Endothelial cell of umbilical vein (primary cell): ENCODE results near the gene PEX5L. TPM values are rescaled to one million over a fixed set of nuclear protein-coding genes. Genes with fewer than 3 reads are reported as not detected.

ENCODE experiments used
- BruUV-seq: library from RNA; stranded (reverse); fragments of 400-500 nt; replicated peaks from 2 replicates; lab custom pipeline; 2021; lab: Mats Ljungman, UMichigan
- CTCF ChIA-PET: fragments of 300-600, 350-600 bp; sonication (Branson Sonifier 250); formaldehyde crosslinking; loops from one replicate; lab custom pipeline; 2021; ENCODE audit warnings: antibody characterized with exemption, inconsistent platforms; lab: Charles Lee
- POLR2A ChIA-PET: fragments of 300-600, 350-600 bp; sonication (Branson Sonifier 250); formaldehyde crosslinking; loops from one replicate; lab custom pipeline; 2021; ENCODE audit warnings: antibody characterized with exemption, inconsistent platforms; lab: Charles Lee
- DNase-seq: peaks from one replicate; pipeline ENCODE4 v3.0.0-alpha.2; 2011; ENCODE audit warnings: low read depth, low spot score
- FAIRE-seq: peaks from 2 replicates; lab custom pipeline; 2011; peaks lifted over from hg19 to GRCh38; lab: Jason Lieb, UNC
- H2AFZ ChIP-seq: 2 replicates; pipeline ENCODE4 v1.6.0; 2012; ENCODE audit warnings: low read depth, low read length, control low read depth, inconsistent platforms
- H3K27ac ChIP-seq: 2 replicates; pipeline ENCODE4 v1.5.1; 2011; ENCODE audit warnings: low read depth, mild to moderate bottlenecking, control low read depth, low read length, moderate library complexity; ENCODE audit not compliant: insufficient read depth
- H3K27me3 ChIP-seq, 2 experiments: 2 replicates each; pipeline versions ENCODE4 v1.6.0 to v1.6.1; 2011; ENCODE audit warnings: low read length in 2 of 2, mixed read lengths in 1 of 2; ENCODE audit not compliant: control insufficient read depth in 2 of 2, insufficient read depth in 2 of 2
- H3K36me3 ChIP-seq, 2 experiments: 2 replicates in 1 of 2; 3 replicates in 1 of 2; pipeline ENCODE4 v1.5.1; 2011; ENCODE audit warnings: low read length in 2 of 2, mild to moderate bottlenecking in 1 of 2, moderate library complexity in 1 of 2; ENCODE audit not compliant: control insufficient read depth in 2 of 2, insufficient read depth in 2 of 2; ENCODE audit errors: extremely low read depth in 1 of 2
- H3K4me1 ChIP-seq: 3 replicates; pipeline ENCODE4 v1.5.1; 2011; ENCODE audit warnings: mild to moderate bottlenecking, low read length; ENCODE audit not compliant: control insufficient read depth, insufficient read depth; ENCODE audit errors: extremely low read depth
- H3K4me2 ChIP-seq: 2 replicates; pipeline ENCODE4 v1.6.1; 2011; ENCODE audit warnings: low read length, control low read depth, mixed read lengths; ENCODE audit not compliant: insufficient read depth
- H3K4me3 ChIP-seq, 3 experiments: fragments of 200-600 bp in 1 of 3; sonication (generic), shearing (Covaris generic) in 1 of 3; replicated peaks in 1 of 3; 2 replicates each; pipeline ENCODE4 v1.5.1; 2011 to 2016; ENCODE audit warnings: control low read depth in 3 of 3, low read length in 3 of 3, mild to moderate bottlenecking in 2 of 3, inconsistent platforms in 1 of 3, low read depth in 1 of 3, moderate library complexity in 1 of 3; ENCODE audit not compliant: insufficient read depth in 1 of 3
- H3K79me2 ChIP-seq: 2 replicates; pipeline ENCODE4 v1.6.0; 2012; ENCODE audit warnings: low read length, inconsistent platforms; ENCODE audit not compliant: control insufficient read depth, insufficient read depth
- H3K9ac ChIP-seq: replicated peaks from 2 replicates; pipeline ENCODE3; 2011; ENCODE audit warnings: low read length, control low read depth; ENCODE audit not compliant: insufficient read depth; ENCODE audit errors: extremely low read depth
- H3K9me1 ChIP-seq: replicated peaks from 3 replicates; pipeline ENCODE4 v1.6.0; 2011; ENCODE audit warnings: mild to moderate bottlenecking, low read length; ENCODE audit not compliant: control insufficient read depth, insufficient read depth; ENCODE audit errors: extremely low read depth
- H3K9me3 ChIP-seq: replicated peaks from 2 replicates; pipeline ENCODE4 v1.5.1; 2012; ENCODE audit warnings: low read length, inconsistent platforms; ENCODE audit not compliant: control insufficient read depth, insufficient read depth
- H4K20me1 ChIP-seq: replicated peaks from 2 replicates; pipeline ENCODE3; 2011; ENCODE audit warnings: mild to moderate bottlenecking, low read length; ENCODE audit not compliant: control insufficient read depth, insufficient read depth; ENCODE audit errors: extremely low read depth
- CTCF ChIP-seq, 2 donors: IDR thresholded peaks; 1 replicate in 1 of 2; 2 replicates in 1 of 2; pipeline ENCODE4 v1.5.1; 2011; ENCODE audit warnings: low read length in 2 of 2, mild to moderate bottlenecking in 2 of 2, moderate library complexity in 2 of 2, control low read depth in 1 of 2, inconsistent platforms in 1 of 2, low read depth in 1 of 2; ENCODE audit not compliant: insufficient read depth in 1 of 2; ENCODE audit errors: extremely low read depth in 1 of 2
- EZH2 ChIP-seq: IDR thresholded peaks from 2 replicates; pipeline ENCODE4 v1.6.1; 2012; ENCODE audit warnings: borderline replicate concordance, low read depth, mild to moderate bottlenecking, moderate library complexity, low read length, inconsistent platforms; ENCODE audit not compliant: severe bottlenecking
- FOS ChIP-seq: IDR thresholded peaks from 2 replicates; pipeline ENCODE4 v1.6.1; 2011; ENCODE audit warnings: mild to moderate bottlenecking, low read length, moderate library complexity, borderline replicate concordance; ENCODE audit not compliant: insufficient read depth
- GATA2 ChIP-seq: IDR thresholded peaks from 2 replicates; pipeline ENCODE4 v1.7.0; 2011; ENCODE audit warnings: low read depth, mild to moderate bottlenecking, moderate library complexity, mixed read lengths, low read length; ENCODE audit not compliant: insufficient read length, insufficient read depth
- JUN ChIP-seq: IDR thresholded peaks from 2 replicates; pipeline ENCODE4 v1.6.1; 2011; ENCODE audit warnings: borderline replicate concordance, low read depth; ENCODE audit not compliant: insufficient read length, insufficient read depth
- MYC ChIP-seq: IDR thresholded peaks from one replicate; pipeline ENCODE4 v1.6.1; 2011; ENCODE audit warnings: mild to moderate bottlenecking, low read depth, low read length
- POLR2A ChIP-seq: IDR thresholded peaks from 2 replicates; pipeline ENCODE4 v1.6.1; 2012; ENCODE audit warnings: low read depth, mild to moderate bottlenecking, control low read depth, low read length
- dilution Hi-C: fragments of 300-500 bp; cut with MboI; formaldehyde crosslinking; loops from one replicate; pipeline ENCODE4 v1.15.0; 2019; ENCODE audit warnings: low sequenced_read_pairs; ENCODE audit not compliant: extremely low pct_ligation_motif_present
- intact Hi-C: fragments of 100-400 bp; cut with micrococcal nuclease; formaldehyde crosslinking; loops from one replicate; pipeline ENCODE4 v1.10.0; 2022
- polyA plus RNA-seq, 4 experiments: library from polyadenylated mRNA; depleted of rRNA in 3 of 4; stranded (reverse) in 3 of 4; unstranded in 1 of 4; fragments of >200 nt; gene quantifications; 2 replicates each; pipeline versions ENCODE4 v1.2.1 to v1.2.3, GENCODE V29; 2011 to 2012; ENCODE audit warnings: missing spikeins in 1 of 4
- total RNA-seq: library from RNA; stranded (reverse); gene quantifications from 2 replicates; pipeline ENCODE4 v1.2.3, GENCODE V29; 2021
- TF ChIP-seq, protein P1 (sequence below): IDR thresholded peaks from 2 replicates; pipeline ENCODE4 v1.6.1; 2011; ENCODE audit not compliant: insufficient read depth, insufficient read length

Gene PEX5L
- total and polyA plus RNA-seq, 2 donors (not counting 3 experiments of a cell fraction or from before 2014, with no cell fraction given) = not detected

DNA sequence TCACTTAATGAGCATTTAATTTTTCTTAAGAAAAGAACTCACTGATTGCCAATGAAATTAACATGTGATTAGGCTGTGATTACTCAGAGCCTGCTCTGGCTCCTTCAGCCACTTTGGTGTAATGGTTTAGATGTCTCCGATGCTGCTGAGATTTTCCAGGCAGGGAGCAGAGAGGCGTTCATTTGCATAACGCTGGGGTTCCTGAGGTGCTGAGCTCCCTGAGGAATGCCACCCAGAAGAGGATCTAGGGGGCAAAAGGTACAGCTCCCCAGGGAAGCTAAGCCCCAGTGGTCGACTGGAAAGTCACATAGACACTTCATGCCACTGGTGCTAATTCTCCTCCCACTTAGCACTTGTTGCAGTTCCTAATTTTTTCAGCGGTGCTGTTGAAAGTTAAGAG is 264.4 kb downstream of the PEX5L start:
- intact Hi-C loops (no loop called here), dilution Hi-C loops (no loop called here)
- ChIA-PET CTCF (interaction anchor here (0.6 to 3.3 kb wide), 4 partner anchors 9 to 123 kb away, joined by 3 to 9 read pairs (median 6); no protein-coding TSS in a partner anchor), POLR2A (no interaction called here)
- Histone ChIP-seq H3K9me3 (no peaks in the 10 kb centered on the region), H3K9me1 (no peaks in the 10 kb centered on the region), H3K27ac (no peak overlapping the region), H3K4me1 (peaks cover 16% of the 10 kb centered on the region), H3K27me3 (no peaks in the 10 kb centered on the region), H3K36me3 (peaks cover 0 to 3% of the 10 kb centered on the region in 2 experiments), H2AFZ (no peak overlapping the region), H3K79me2 (no peaks in the 10 kb centered on the region), H3K4me3 (no peak overlapping the region), H3K4me2 (no peak overlapping the region), H4K20me1 (no peaks in the 10 kb centered on the region), H3K9ac (no peak overlapping the region)
- TF ChIP-seq FOS (no peak), MYC (no peak), EZH2 (no peak), GATA2 (no peak), JUN (no peak), POLR2A (no peak), CTCF (IDR thresholded peaks at IDR 0.05; ENCODE audit: extremely low read depth in 1 of 2, insufficient read depth in 1 of 2, low read depth in 1 of 2, low read length in 2 of 2) (no peak)
- TF ChIP-seq, protein P1, sequence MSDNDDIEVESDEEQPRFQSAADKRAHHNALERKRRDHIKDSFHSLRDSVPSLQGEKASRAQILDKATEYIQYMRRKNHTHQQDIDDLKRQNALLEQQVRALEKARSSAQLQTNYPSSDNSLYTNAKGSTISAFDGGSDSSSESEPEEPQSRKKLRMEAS = no peak
- DNase-seq (no peak), FAIRE-seq (no peak)
- no TSS peak for BruUV-seq
